ENCODE data around the gene BMPER. TPM values are rescaled to one million over a fixed set of nuclear protein-coding genes. Genes with fewer than 3 reads are reported as not detected.

The BMPER gene
- total and polyA plus RNA-seq, 10 of the 15 experiments (the other 5 are each of a cell fraction or from before 2014, with no cell fraction given), result 0.02 to 0.08 TPM; not detected in 8

GRCh38 chr7:33883671-33883965, 21.7 kb upstream of the BMPER start:
- no peaks in the 10 kb centered on the region for H3K4me1 ChIP-seq (ENCODE audit: control insufficient read depth, insufficient read depth, low read length)
- in situ Hi-C loops (cut with MboI) (no loop called here), intact Hi-C loops (cut with micrococcal nuclease; ENCODE audit: unreplicated experiment) (no loop called here)
- SMC1A ChIA-PET (ENCODE audit: uncharacterized antibody, unreplicated experiment), result no interaction called here
- FAIRE-seq, result no peak
- POLR2A ChIA-PET, result no interaction called here
- no peak overlapping the region for H3K4me2 ChIP-seq (ENCODE audit: control insufficient read depth, insufficient read depth)
- no peak overlapping the region for H3K9ac ChIP-seq (ENCODE audit: control insufficient read depth, insufficient read depth, low read length)
- no peak for ATAC-seq
- WGBS (ENCODE audit: insufficient coverage, insufficient replicate concordance, low lambda C conversion rate, missing lambda C conversion rate), result 0% methylated on average over 1 of the region's 1 CpG
- CTCF ChIA-PET, result interaction anchor here (2.1 kb wide), 1 partner anchor 11 kb away, joined by 6 read pairs; no protein-coding TSS in a partner anchor
- RAD21 ChIA-PET (ENCODE audit: unreplicated experiment), result no interaction called here
- no TSS peak for BruUV-seq (replicated peaks)
- no peak overlapping the region for H3K27ac ChIP-seq (ENCODE audit: control insufficient read depth, insufficient read depth)
- no peaks in the 10 kb centered on the region for H3K27me3 ChIP-seq (replicated peaks in 1 of 2; ENCODE audit: control insufficient read depth in 2 of 2, insufficient read depth in 2 of 2, low read length in 1 of 2)
- H4K20me1 ChIP-seq (ENCODE audit: control insufficient read depth, insufficient read depth), result no peaks in the 10 kb centered on the region
- no peaks in the 10 kb centered on the region for H3K9me3 ChIP-seq (replicated peaks; ENCODE audit: control insufficient read depth, insufficient read depth, low read length)
- H2AFZ ChIP-seq (ENCODE audit: control insufficient read depth, low read depth, low read length), result no peak overlapping the region
- TF ChIP-seq RAD51 (IDR thresholded peaks at IDR 0.05), result no peak
- no peak for TF ChIP-seq TBL1XR1 (IDR thresholded peaks at IDR 0.05; ENCODE audit: low read depth, low read length)
- TF ChIP-seq NR2C1 (IDR thresholded peaks at IDR 0.05), result no peak
- TF ChIP-seq ZNF384 (IDR thresholded peaks at IDR 0.05; ENCODE audit: borderline replicate concordance, low read depth, low read length), result no peak
- no peak for TF ChIP-seq RELA (IDR thresholded peaks at IDR 0.05; ENCODE audit: borderline replicate concordance, partially characterized antibody)
- no peak for TF ChIP-seq ZBTB33 (IDR thresholded peaks at IDR 0.05)
- no peak for TF ChIP-seq ZNF217 (IDR thresholded peaks at IDR 0.05)
- TF ChIP-seq ZBTB11 (CRISPR knock-in tag; IDR thresholded peaks at IDR 0.05), result no peak
- TF ChIP-seq NFYA (IDR thresholded peaks at IDR 0.05; ENCODE audit: borderline replicate concordance, low read depth, low read length), result no peak
- no peak overlapping the region for H3K4me3 ChIP-seq
- H3K36me3 ChIP-seq (ENCODE audit: control insufficient read depth in 2 of 2, insufficient read depth in 2 of 2, low read length in 1 of 2), result no peaks in the 10 kb centered on the region
- DNase-seq (ENCODE audit: low read depth, low spot score), result no peak
- no peaks in the 10 kb centered on the region for H3K79me2 ChIP-seq (ENCODE audit: control insufficient read depth, insufficient read depth, low read length)
